Thyroid gland (tissue), 4 donors: ENCODE measurements around the gene SKIC2. TPM values are rescaled to one million over a fixed set of nuclear protein-coding genes. Genes with fewer than 3 reads are reported as not detected.

Experiments
- DNase-seq, 2 donors: peaks; one replicate each; pipeline ENCODE4 v3.0.0-alpha.2; 2019
- H3K27ac ChIP-seq, 3 donors: fragments of 200-600 bp; sonication (generic); 1 replicate in 2 of 3; 2 replicates in 1 of 3; pipeline ENCODE4 v1.5.1; 2016 to 2019; ENCODE audit warnings: mild to moderate bottlenecking in 1 of 3, moderate library complexity in 1 of 3
- H3K27me3 ChIP-seq: fragments of 200-600 bp; sonication (generic); one replicate; pipeline ENCODE4 v1.5.1; 2019
- H3K36me3 ChIP-seq, 2 donors: fragments of 200-600 bp; sonication (generic); one replicate each; pipeline ENCODE4 v1.5.1; 2016 to 2019
- H3K4me1 ChIP-seq, 2 donors: fragments of 200-600 bp; sonication (generic); one replicate each; pipeline ENCODE4 v1.5.1; 2017 to 2019
- H3K4me3 ChIP-seq, 3 donors: fragments of 200-600 bp; sonication (generic); replicated peaks in 1 of 3; 1 replicate in 2 of 3; 2 replicates in 1 of 3; pipeline ENCODE4 v1.5.1; 2016; ENCODE audit warnings: mild to moderate bottlenecking in 1 of 3
- H3K9me3 ChIP-seq: fragments of 200-600 bp; sonication (generic); one replicate; pipeline ENCODE4 v1.5.1; 2017
- POLR2A ChIP-seq, 2 donors: fragments of 450-650 bp; IDR thresholded peaks; one replicate each; pipeline ENCODE4 v1.6.1; 2017; ENCODE audit warnings: antibody characterized with exemption in 2 of 2, mild to moderate bottlenecking in 2 of 2, moderate library complexity in 1 of 2
- WGBS, 2 donors: methylation state at CpG; one replicate each; pipeline ENCODE4 v1.1.5; 2017; 5-methylcytosine and 5-hydroxymethylcytosine counted together
- intact Hi-C: fragments of 100-400 bp; cut with DNase I; formaldehyde crosslinking; loops from one replicate; pipeline ENCODE4 v1.15.1; 2023
- total RNA-seq, 4 donors: library from RNA; depleted of rRNA; stranded (reverse); fragments of >200 nt; gene quantifications; one replicate each; pipeline ENCODE4 v1.2.3, GENCODE V29; 2016
- TF ChIP-seq, protein P1 (sequence below), 6 experiments: fragments of 200-600 bp in 3 of 6; fragments of 450-650 bp in 3 of 6; sonication (generic) in 3 of 6; IDR thresholded peaks; one replicate each; pipeline ENCODE4 v1.5.1; 2016 to 2019; ENCODE audit warnings: antibody characterized with exemption in 6 of 6, mild to moderate bottlenecking in 2 of 6, inconsistent platforms in 1 of 6, moderate library complexity in 1 of 6

SKIC2 gene
- total RNA-seq, 4 donors from 2014 or later: 35.1 to 47.1 (median 39.4) TPM

DNA sequence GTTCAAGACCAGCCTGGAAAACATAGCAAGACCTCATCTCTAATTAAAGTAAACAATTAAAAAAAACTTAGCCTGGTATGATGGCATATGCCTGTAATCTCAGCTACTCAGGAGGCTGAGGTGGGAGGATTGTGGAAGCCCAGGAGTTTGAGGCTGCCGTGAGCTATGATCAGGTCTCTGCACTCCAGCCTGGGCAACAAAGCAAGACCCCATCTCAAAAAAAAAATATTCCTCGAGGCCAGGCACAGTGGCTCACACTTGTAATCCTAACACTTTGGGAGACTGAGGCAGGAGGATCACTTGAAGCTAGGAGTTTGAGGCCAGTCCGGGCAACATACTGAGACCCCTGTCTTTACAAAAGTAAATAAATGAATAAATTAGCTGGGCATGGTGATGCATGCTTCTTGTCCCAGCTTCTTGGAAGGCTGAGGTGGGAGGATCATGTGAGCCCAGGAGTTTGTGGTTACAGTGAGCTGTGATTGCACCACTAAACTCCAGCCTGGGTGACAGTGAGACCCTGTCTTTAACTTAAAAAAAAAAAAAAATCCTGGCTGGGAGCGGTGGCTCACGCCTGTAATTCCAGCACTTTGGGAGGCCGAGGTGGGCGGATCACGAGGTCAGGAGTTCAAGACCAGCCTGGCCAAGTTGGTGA is 40.8 kb upstream of the SKIC2 start:
- TF ChIP-seq POLR2A (IDR thresholded peaks at IDR 0.05): no peak
- TF ChIP-seq, protein P1, sequence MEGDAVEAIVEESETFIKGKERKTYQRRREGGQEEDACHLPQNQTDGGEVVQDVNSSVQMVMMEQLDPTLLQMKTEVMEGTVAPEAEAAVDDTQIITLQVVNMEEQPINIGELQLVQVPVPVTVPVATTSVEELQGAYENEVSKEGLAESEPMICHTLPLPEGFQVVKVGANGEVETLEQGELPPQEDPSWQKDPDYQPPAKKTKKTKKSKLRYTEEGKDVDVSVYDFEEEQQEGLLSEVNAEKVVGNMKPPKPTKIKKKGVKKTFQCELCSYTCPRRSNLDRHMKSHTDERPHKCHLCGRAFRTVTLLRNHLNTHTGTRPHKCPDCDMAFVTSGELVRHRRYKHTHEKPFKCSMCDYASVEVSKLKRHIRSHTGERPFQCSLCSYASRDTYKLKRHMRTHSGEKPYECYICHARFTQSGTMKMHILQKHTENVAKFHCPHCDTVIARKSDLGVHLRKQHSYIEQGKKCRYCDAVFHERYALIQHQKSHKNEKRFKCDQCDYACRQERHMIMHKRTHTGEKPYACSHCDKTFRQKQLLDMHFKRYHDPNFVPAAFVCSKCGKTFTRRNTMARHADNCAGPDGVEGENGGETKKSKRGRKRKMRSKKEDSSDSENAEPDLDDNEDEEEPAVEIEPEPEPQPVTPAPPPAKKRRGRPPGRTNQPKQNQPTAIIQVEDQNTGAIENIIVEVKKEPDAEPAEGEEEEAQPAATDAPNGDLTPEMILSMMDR (IDR thresholded peaks at IDR 0.05): no peak
- Histone ChIP-seq H3K9me3 (no peaks in the 10 kb centered on the region), H3K4me1 (no peaks in the 10 kb centered on the region), H3K36me3 (no peaks in the 10 kb centered on the region), H3K27ac (no peak overlapping the region), H3K4me3 (no peak overlapping the region), H3K27me3 (no peaks in the 10 kb centered on the region)
- DNase-seq: no peak
- intact Hi-C loops: no loop called here
- WGBS, 2 donors: 84 to 88% methylated on average over 8 of the region's 8 CpGs

DNA sequence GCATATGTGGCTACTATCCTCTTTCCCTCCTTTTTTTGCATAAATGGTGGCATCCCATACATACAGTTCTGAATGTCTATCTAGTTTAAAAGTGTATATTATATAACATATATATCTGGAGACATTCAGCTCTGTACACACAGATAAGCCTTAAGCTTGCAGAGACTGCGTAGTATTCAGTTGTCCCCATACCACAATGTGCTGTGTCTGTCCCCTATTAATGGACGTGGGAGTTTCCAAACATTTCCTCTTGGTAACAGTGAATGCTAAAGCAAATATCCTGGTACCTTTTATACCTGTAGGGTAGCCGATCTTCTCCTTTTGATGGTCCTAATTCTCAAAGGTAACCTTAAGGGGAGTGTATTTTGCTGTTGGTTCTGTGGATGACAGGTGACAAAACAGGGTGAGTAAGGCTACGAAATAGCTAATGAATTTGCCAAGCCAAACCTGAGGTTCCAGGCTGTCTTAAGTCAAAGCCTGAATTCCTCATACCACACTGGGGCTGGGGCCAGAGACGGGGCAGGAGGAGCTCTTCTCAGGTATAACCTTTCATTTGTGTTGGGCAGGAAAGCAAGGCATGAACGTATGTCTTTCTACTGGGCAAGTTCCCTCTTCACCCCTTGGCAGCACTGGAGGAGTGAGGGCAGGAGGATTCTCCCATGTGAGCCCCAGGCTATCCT is 39.2 kb upstream of the SKIC2 start:
- TF ChIP-seq, protein P1 (IDR thresholded peaks at IDR 0.05): no peak
- no peak for TF ChIP-seq POLR2A (IDR thresholded peaks at IDR 0.05)
- Histone ChIP-seq H3K9me3 (no peaks in the 10 kb centered on the region), H3K4me1 (no peaks in the 10 kb centered on the region), H3K27ac (no peak overlapping the region), H3K36me3 (no peaks in the 10 kb centered on the region), H3K27me3 (no peaks in the 10 kb centered on the region), H3K4me3 (no peak overlapping the region)
- 78 to 79% methylated on average over 6 of the region's 6 CpGs for WGBS, 2 donors
- intact Hi-C loops: no loop called here
- DNase-seq: no peak

DNA sequence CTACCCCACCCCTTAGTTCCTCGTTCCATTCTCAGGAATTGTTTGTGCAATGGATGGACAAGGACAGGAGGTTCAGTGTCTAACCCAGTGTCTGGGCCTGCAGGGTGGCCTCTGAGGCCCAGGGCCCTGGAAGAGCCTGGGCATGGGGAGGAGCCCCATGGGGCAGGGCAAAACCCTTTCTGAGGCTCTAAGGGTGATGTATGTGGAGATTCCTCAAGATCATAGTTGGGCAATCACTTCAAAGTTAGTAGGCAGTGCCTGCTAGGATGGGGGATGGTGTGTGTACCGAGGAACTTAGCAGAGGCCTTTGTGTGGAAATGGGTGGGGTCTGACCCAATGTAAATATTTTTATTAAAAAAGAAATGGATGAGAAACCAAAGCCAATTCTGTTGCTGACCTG is 38.2 kb upstream of the SKIC2 start:
- TF ChIP-seq, protein P1 (IDR thresholded peaks at IDR 0.05): no peak
- no peak for TF ChIP-seq POLR2A (IDR thresholded peaks at IDR 0.05)
- H3K36me3 ChIP-seq: no peaks in the 10 kb centered on the region
- no peak overlapping the region for H3K27ac ChIP-seq
- H3K27me3 ChIP-seq: no peaks in the 10 kb centered on the region
- no peak for DNase-seq
- H3K4me3 ChIP-seq: no peak overlapping the region
- H3K4me1 ChIP-seq: no peaks in the 10 kb centered on the region
- intact Hi-C loops: no loop called here
- 64 to 84% methylated on average over 1 to 2 of the region's 2 CpGs for WGBS, 2 donors
- no peaks in the 10 kb centered on the region for H3K9me3 ChIP-seq

DNA sequence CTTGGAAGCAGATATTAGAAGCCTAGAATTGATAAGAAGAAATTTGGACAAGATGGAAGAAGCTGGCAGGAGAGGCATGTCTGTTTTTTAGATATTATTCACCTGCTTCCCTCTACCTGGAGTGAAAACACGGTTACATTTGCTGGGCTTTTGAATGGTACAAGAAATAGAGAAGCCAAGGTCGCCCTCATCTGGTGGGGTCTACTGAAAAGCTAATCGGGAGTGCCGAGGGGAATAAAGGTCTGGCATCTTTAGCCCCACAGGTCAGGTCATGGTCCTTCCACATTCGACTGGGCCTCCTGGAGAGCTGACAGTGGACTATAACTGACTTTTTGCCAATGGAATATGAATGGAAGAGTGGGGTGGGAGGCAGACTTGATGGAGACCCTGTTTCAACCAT is 36.0 kb upstream of the SKIC2 start:
- Histone ChIP-seq H3K4me3 (no peak overlapping the region), H3K9me3 (no peaks in the 10 kb centered on the region), H3K27me3 (no peaks in the 10 kb centered on the region), H3K36me3 (no peaks in the 10 kb centered on the region), H3K4me1 (no peaks in the 10 kb centered on the region), H3K27ac (no peak overlapping the region)
- TF ChIP-seq POLR2A (IDR thresholded peaks at IDR 0.05): no peak
- TF ChIP-seq, protein P1 (IDR thresholded peaks at IDR 0.05): peak in 2 of 6 experiments; percentile 17 to 19
- intact Hi-C loops: no loop called here
- 13 to 20% methylated on average over 5 of the region's 5 CpGs for WGBS, 2 donors
- DNase-seq: peak; percentile 32 to 38

DNA sequence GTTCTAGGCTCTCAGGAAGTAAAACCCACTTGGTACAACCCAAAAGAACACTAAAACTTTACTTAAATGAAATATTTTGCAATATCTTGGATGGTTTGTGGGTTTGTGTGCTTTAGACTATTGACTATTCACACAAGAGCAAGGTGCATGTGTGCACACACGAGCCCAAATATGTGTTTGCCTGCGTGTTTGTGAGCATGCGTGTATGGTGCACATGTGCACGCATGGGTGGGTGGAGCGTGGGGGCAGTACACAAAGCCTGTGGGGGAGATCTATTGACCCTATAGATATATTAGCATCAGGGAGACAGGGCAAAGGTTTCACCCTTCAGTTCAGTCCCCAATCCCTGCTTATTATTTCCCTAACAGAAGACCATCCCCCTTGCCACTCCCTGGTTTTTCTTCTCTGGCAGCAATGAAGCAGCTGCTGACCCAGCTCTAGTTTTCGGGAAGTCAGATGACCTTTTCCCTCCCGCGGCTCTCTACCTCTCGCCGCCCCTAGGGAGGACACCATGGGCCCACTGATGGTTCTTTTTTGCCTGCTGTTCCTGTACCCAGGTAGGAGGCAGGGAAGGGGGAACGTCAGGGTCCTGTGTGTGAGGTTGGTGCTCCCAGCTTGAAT is 31.6 kb upstream of the SKIC2 start, which contains the start of gene C2:
Gene C2 (plus strand): TSS at position 476 of the 621 bp plus-strand sequence. CDS start 36 bp downstream, at position 512.
- intact Hi-C loops: no loop called here
- no peaks in the 10 kb centered on the region for H3K9me3 ChIP-seq
- H3K4me1 ChIP-seq: no peaks in the 10 kb centered on the region
- WGBS, 2 donors: 68 to 70% methylated on average over 11 of the region's 11 CpGs
- no peak for DNase-seq
- no peaks in the 10 kb centered on the region for H3K27me3 ChIP-seq
- no peak for TF ChIP-seq POLR2A (IDR thresholded peaks at IDR 0.05)
- TF ChIP-seq, protein P1 (IDR thresholded peaks at IDR 0.05): no peak
- no peaks in the 10 kb centered on the region for H3K36me3 ChIP-seq
- no peak within 1 kb of the TSS for H3K4me3 ChIP-seq
- no peak within 1 kb of the TSS for H3K27ac ChIP-seq
